ENCODE results near the gene MTA2. TPM values are rescaled to one million over a fixed set of nuclear protein-coding genes. Genes with fewer than 3 reads are reported as not detected.

MTA2 gene
- total RNA-seq, 1 experiment from 2014 or later, result 96.1 TPM

DNA sequence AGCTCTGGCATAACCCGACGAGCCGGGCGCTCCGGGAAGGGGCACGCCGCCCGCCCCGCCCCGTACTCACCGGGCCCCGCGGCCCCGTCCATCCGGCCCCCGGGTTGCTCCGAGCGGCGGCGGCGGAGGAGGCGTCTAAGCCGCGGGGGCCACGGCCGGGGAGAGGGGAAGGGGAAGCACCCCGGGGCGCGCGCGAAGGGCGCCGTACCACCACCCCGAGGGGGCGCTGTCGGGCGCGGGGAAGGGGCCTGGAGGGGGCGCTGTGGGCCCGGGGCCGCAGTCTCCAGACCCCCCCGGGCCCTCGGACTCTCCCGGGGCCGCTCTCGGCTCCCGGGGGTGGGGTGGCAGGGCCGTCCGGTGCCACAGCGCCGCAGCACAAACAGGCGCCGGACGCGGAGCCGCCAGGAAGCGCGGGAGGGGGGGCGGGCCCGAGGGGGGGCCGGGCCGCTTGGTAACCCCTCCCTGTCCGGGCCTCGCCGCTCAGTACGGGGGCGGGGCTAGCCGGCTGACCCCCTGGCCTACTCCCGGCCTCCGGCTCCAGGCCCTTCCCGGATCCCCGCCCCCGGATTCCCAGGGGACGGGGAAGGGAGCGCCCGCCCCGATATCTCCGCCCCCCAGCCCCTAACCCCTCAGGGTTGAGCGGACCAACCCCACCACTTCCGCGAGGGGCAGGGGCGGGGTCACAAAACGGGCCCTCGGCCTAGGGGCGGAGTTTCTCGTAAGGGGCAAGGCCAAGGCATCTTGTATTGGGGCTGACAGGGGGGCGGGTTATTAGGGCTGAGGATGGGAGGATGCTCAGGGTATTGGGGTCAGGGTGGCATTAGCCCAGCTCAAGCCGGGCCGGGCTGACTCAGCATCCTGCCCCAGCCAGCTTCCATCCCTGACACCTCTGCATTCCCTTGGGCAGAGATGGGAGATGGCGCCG is 11.0 kb upstream of the MTA2 start, which contains the start of the genes EML3 and ROM1:
TSS of gene EML3 (minus strand) at position 410 of the 925 bp plus-strand sequence. CDS start at position 92, 318 bp downstream.
TSS of gene ROM1 (plus strand) at position 892 of the 925 bp plus-strand sequence. CDS start at position 917, 25 bp downstream.
- peak; percentile 80 for DNase-seq (ENCODE audit: low spot score)

GRCh38 chr11:62611705-62612365 is 10.2 kb upstream of the MTA2 start:
- DNase-seq (ENCODE audit: low spot score), result peak; percentile 36

DNA sequence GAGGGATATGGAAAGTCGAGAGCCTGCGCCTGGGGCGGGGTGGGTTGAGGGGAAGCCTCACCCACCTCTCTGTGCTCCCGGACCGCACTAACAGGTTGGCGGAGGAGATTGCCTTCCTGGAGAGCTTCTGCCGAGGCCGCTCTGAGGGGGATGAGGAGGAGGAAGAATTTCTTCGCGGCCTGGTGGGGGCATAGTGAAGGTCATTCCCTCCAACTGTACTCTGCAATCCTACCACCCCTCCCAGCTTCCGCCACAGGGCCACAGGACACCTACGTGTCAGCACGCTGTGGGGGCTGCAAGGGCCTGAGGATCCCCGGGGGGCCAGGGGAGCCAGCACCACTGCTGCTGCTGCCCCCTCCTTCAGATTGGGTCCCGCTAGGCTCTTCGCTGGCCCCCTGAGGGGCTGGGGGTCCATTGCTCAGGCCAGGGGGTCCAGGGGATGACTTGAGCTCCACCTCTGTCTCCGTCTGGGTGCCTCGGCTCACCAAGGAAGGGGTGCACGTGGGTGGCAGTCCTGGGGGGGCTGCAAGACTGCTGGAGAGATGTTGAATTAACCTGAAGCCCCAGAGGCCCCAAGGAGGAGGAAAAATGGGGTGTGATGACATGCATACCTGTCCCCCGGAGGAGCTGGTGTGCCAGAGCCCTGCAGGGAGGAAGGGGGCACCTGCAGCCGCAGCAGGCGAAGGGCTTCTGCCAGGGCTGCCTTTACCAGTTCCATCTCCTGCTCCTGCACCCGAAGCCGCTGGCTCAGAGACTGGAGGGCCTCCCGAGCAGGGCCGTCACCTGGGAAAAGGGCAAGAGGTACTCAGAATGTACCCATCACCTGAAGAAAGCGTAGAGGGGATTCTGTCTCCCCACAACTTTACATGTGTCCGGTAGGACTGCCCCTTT is 9.4 kb upstream of the MTA2 start:
- no peak for DNase-seq (ENCODE audit: low spot score)

DNA sequence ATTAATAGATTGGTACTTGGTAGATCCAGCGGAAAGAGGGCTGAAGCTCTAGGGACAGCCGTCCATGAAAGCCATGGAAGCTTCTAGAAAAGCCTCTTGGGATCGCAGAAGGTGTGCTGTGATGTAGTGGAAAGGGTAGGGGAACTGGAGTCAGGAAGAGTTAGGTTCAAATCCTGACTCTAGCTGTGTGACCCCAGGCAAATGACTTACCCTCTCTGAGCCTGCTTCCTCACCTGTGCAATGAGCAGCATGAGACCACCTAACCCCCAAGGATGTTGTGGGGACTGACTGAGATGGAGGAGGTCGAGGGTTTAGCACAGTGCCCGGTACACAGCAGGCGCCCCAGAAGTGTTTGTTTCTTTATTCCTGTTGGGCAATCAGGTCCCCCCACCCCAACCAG is 8.7 kb upstream of the MTA2 start:
- no peak for DNase-seq (ENCODE audit: low spot score)

DNA sequence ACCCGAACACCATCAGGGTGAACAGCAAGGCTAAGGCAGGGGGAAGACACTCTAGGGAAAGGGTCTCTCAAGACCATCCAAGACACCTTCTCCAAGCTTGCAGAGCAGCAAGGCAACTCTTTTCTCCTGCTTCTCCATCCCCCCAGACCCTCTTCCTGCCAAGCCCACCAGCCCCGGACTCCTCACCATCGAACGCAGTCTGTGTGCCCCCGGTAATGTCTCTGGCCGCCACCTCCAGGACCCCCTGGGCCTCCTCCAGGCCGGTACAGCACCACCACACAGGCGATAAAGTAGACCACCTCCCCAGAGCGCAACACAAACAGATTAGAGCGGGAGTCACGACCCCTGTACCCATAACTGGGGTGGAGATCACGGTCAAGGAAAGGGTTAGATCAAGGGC is 7.1 kb upstream of the MTA2 start:
- no peak for DNase-seq (ENCODE audit: low spot score)

DNA sequence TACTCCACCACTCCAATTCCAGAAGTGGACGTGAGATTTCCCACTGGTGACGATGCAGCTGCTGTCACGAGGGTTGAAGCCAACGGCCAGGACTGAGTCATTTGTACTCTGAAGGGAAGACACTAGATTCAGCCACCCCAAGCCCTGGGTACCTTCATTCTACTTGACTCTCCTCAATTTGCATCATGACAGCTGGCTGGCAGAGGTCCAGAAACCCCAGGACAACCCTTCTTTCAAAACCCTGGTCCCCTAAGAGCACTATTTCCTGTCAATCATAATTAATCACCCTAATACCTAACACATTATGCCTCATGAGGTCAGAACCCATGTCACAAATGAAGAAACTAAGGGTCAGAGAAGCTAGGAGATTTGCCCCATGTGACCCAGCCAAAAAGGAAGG is 6.0 kb upstream of the MTA2 start:
- DNase-seq (ENCODE audit: low spot score), result no peak

- DNase-seq (ENCODE audit: low spot score), result no peak
Measured at GRCh38 chr11:62605902-62606301, 4.2 kb upstream of the MTA2 start.

DNA sequence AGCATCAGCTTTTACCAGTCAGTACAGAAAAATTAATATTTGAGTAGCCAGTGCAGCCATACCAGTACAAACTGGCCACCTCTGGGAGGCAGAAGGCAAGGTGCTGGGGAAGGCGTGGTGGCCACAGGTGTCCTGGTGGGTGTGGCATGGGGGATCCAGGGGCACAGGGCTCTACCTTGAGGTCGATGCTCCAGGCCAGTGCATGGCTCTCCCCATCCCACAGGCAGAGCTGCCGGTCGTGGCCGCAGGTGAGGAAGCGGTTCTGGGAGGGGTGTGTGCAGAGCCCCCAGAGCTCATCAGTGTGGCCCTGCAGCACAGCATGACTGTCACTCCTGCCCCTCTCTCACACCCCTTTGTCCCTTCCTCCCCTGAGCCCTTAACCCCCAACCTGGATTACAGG is 3.8 kb upstream of the MTA2 start:
- no peak for DNase-seq (ENCODE audit: low spot score)

DNA sequence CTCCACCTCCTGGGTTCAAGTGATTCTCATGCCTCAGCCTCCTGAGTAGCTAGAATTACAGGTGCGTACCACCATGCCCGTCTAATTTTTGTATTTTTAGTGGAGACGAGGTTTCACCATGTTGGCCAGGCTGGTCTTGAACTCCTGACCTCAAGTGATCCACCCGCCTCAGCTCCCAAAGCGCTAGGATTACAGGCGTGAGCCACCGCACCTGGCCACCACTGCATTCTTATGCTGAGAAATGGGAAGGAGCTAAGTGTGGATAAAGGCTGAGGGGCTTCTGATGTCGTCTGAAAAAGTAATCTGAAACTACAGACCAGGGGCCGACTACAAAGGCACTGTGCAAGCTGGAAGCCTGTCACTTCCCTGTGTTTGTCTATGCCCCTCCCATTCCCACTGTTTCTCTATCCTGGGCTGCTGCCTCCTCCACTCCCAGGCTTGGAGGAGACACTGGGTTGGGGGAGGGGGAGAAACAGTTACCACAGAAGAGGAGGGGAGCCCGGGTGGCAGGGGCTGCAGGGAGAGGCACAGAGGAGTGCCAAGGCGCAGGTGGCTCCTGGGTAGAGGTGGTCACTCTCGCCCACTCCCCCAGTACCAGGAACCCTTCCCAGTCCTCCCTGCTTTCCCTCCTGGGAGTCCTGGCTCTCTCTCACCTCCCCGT is 2.9 kb upstream of the MTA2 start:
- DNase-seq (ENCODE audit: low spot score), result no peak

DNA sequence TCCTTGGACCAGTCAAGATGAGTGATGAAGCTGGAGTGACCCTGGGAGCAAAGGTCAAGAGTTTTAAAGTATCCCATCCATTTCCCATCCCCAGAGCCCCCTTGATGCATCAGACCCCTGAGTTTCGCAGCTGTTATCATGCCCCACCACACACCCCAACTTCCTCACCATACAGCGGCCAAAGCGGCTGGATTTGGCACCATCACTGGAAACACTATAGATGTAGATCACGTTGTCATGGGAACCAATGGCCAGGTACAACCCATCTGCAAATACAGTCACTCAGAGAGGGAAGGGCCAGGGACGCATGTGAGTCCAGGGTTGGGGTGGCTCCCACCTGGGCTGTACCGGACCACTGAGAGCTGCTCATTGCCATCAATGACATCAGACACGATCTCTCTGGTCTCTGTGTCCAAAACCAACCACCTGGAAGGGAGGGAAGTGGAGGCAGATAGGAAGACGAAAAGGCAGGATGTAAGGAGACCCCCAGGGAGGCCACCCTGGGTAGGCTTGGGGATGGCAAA is 2.2 kb upstream of the MTA2 start:
- no peak for DNase-seq (ENCODE audit: low spot score)

- no peak for DNase-seq (ENCODE audit: low spot score)
Measured at GRCh38 chr11:62603072-62603408, 1.4 kb upstream of the MTA2 start.

GRCh38 chr11:62602141-62603071 is 741 bp upstream of the MTA2 start:
- DNase-seq (ENCODE audit: low spot score), result no peak

GRCh38 chr11:62601122-62601371 is 618 bp downstream of the MTA2 start:
- no peak for DNase-seq (ENCODE audit: low spot score)

- DNase-seq (ENCODE audit: low spot score), result no peak
Measured at GRCh38 chr11:62600367-62601121, 1.1 kb downstream of the MTA2 start.

- no peak for DNase-seq (ENCODE audit: low spot score)
Measured at GRCh38 chr11:62599901-62600300, 1.8 kb downstream of the MTA2 start.

DNA sequence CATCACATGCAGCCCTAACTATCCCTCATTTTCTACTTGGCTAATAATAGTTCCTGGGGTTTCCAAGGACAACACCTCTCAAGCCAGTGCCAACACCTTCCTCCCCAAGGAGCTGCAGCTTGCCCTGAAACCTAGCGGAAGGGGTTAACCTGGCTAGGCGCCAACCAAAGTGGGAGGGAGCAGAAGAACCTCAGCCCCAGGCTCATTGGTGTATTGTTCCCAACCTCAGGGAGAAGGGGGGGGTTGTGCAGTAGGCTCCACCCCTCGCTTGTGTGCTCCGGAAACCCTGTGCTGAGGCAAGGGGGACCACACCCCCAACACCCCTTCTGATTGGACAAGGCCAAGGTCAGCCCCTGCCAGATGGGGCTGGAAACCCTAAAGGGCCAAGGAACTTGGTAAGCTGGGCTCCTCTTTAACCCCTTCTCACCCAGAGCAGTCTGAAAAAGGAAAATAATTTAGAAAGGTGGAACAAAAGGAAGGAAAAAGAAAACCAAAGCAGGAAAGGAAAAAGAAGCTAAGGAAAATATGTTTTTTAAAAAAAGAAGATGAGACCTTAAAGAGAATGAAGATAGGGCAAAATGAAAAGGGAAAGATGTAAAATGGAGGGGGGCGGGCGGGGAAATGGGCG is 2.5 kb downstream of the MTA2 start:
- DNase-seq (ENCODE audit: low spot score), result peak; percentile 98

- DNase-seq (ENCODE audit: low spot score), result no peak
Measured at GRCh38 chr11:62595124-62595523, 6.5 kb downstream of the MTA2 start.

- peak; percentile 67 for DNase-seq (ENCODE audit: low spot score)
Measured at GRCh38 chr11:62593434-62594044, 8.1 kb downstream of the MTA2 start.

- no peak for DNase-seq (ENCODE audit: low spot score)
Measured at GRCh38 chr11:62592989-62593421, 8.7 kb downstream of the MTA2 start.

Data from H4 (cell line).